Raji (cell line): ENCODE measurements around the gene ZNF280B.

Source experiments
- POLR2A ChIP-seq: IDR thresholded peaks from 2 replicates; pipeline ENCODE4 v1.6.1; 2011; ENCODE audit warnings: low read depth, low read length, control low read depth; ENCODE audit not compliant: insufficient read depth

ZNF280B gene

DNA sequence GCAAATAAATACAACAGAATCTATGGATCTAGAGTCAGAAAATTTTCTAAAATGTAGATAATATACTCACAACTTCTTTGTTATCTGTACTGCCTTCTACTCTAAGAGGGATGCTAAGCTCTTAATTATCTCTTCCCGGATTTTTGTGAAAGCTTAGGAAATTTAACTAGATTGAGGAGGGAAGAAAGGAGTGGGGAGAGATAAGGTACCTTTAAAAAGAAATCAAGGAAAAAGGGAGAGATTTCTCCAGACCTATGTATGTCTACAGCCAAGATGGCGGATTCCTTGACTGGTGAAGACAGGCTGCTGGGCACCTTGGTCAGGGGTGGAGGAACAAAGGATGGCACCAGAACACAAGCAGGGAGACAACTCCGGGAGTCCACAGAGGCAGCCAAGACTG lies 23.0 kb downstream of the ZNF280B start:
- no peak for TF ChIP-seq POLR2A

GRCh38 chr22:22484023-22484422 lies 24.5 kb downstream of the ZNF280B start:
- TF ChIP-seq POLR2A: no peak

GRCh38 chr22:22480940-22481339 lies 27.6 kb downstream of the ZNF280B start:
- TF ChIP-seq POLR2A: no peak

DNA sequence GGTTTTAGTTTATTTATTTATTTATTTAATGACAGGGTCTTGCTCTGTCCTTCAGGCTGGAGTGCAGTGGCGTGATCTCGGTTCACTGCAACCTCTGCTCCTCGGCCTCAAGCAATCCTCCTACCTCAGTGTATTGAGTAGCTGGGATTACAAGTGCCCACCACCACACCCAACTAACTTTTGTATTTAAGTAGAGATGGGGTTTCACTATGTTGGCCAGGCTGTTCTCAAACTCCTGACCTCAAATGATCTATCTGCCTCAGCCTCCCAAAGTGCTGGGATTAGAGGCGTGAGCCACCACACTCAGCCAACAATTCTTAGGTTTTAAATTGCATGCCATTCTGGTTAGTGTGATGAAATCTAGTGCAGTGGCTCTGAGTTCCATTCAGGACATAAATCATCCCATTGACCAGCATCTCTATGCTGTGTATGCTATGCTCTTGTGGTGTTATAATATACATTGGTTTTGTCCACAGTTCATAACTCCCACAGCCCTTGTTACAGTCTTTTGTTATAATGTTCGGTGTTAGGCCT lies 28.5 kb downstream of the ZNF280B start:
- TF ChIP-seq POLR2A: no peak

- no peak for TF ChIP-seq POLR2A
These were observed 29.4 kb downstream of the ZNF280B start for GRCh38 chr22:22479116-22479515.

GRCh38 chr22:22478470-22478869 lies 30.1 kb downstream of the ZNF280B start:
- TF ChIP-seq POLR2A: no peak

GRCh38 chr22:22474733-22475132 lies 33.8 kb downstream of the ZNF280B start:
- TF ChIP-seq POLR2A: no peak

GRCh38 chr22:22469527-22469926 lies 39.0 kb downstream of the ZNF280B start:
- TF ChIP-seq POLR2A: no peak

- no peak for TF ChIP-seq POLR2A
These were observed 41.4 kb downstream of the ZNF280B start for GRCh38 chr22:22467112-22467511.

- TF ChIP-seq POLR2A: no peak
These were observed 42.8 kb downstream of the ZNF280B start for GRCh38 chr22:22465782-22466181.

DNA sequence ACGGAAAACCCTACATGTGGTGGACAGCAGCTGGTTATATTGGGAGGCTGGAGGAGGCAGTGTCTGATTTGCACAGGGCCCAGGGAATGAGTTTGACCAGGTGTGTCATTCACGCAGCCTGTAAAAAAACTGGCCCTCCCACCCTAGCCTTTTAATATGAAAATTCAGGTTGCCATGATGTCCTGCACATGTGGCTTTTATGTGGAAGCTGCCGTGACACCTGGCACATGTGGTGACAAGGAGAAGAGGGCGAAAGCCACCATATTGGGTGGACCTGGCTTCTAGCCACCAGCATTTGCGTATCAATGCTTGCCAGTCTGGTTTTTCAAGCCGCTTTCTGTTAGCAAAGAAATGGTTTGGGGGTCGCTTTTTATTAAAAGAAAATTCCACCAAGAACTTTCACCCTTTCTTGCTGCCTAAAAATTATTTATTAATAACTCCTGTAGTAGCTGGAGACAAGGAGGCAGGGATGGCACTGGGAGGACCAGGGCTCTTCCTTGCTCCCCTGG lies 43.4 kb downstream of the ZNF280B start:
- TF ChIP-seq POLR2A: no peak

GRCh38 chr22:22464541-22465054 lies 43.9 kb downstream of the ZNF280B start:
- TF ChIP-seq POLR2A: no peak

DNA sequence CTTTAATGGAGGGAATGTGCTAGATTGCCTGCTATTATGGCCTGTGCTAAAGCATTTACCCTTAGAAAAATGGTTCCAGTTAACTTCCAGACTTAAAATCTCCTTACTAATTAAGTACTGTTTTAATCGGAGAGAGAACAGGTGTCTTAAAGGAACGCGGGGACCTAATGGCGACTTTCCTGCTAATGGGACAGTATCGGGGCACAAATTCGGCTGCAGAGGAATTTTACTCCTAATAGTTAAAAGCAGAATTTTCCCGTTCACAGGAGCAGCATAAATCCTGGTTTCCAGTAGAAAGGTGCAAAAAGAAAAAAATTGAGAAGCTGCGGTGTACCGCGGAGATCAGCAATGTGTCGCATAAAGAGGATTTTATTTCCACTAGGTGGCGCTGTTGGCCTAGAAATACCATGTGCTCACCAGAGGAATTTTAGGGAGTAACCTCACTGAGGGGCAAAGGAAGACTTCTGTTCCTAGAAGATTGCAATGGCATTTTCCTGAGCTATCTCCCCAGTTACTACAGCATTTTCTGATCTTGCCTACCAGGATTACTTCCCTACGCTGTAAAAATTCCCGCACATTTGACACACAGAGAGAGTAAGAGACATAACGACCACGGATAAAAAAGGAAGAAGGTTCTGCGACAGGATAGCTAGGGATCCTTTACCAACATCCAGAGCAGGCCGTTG lies 44.5 kb downstream of the ZNF280B start:
- no peak for TF ChIP-seq POLR2A

- TF ChIP-seq POLR2A: no peak
These were observed 45.6 kb downstream of the ZNF280B start for GRCh38 chr22:22462813-22463567.

DNA sequence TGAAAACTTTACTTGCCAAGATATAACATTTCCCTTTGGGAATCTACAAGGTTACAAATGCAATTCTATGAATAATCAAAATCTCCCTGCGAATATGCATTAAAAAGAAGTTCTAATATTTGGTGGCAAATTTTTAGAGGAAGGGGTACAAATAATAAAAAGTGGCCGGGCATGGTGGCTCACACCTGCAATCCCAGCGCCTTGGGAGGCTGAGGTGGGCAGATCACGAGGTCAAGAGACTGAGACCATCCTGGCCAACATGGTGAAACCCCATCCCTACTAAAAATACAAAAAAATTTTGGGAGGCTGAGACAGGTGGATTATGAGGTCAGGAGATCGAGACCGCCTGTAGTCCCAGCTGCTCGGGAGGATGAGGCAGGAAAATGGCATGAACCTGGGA lies 47.0 kb downstream of the ZNF280B start:
- no peak for TF ChIP-seq POLR2A

GRCh38 chr22:22461111-22461510 lies 47.4 kb downstream of the ZNF280B start:
- no peak for TF ChIP-seq POLR2A

DNA sequence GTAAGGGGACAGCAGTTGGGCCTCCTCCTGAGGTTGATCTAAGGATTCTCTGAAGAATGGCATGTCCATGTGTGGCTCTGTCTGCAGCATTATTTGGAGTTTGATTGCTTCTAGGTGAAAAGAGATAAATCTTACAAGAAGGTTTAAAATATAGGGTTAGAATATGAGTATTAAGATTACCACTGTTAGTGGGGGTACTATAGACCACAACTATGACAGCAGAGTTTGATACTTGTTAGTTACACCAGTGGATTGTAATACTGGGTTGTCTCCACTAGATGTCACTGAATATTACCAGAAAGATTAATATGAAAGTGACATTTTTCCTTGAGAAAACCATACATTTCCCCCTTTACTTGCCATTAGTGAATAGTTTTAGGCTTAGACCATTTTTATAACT lies 47.9 kb downstream of the ZNF280B start:
- no peak for TF ChIP-seq POLR2A

DNA sequence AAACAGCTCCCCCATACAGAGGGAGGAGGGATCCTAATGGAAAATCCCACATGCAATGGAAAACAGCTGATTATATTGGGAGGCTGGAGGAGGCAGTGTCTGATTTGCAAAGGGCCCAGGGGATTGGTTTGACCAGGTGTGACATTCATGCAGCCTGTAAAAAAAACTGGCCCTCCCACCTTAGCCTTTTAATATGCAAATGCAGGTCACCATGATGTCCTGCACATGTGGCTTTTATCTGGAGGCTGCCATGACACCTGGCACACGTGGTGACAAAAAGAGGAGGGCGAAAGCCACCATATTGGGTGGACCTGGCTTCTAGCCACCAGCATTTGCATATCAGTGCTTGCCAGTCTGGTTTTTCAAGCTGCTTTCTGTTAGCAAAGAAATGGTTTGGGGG lies 48.5 kb downstream of the ZNF280B start:
- no peak for TF ChIP-seq POLR2A
